Measurements from ENCODE around the gene SPARC. TPM values are rescaled to one million over a fixed set of nuclear protein-coding genes. Genes with fewer than 3 reads are reported as not detected.

Gene SPARC
- total RNA-seq, 1 experiment from 2014 or later = 1,361 TPM

DNA sequence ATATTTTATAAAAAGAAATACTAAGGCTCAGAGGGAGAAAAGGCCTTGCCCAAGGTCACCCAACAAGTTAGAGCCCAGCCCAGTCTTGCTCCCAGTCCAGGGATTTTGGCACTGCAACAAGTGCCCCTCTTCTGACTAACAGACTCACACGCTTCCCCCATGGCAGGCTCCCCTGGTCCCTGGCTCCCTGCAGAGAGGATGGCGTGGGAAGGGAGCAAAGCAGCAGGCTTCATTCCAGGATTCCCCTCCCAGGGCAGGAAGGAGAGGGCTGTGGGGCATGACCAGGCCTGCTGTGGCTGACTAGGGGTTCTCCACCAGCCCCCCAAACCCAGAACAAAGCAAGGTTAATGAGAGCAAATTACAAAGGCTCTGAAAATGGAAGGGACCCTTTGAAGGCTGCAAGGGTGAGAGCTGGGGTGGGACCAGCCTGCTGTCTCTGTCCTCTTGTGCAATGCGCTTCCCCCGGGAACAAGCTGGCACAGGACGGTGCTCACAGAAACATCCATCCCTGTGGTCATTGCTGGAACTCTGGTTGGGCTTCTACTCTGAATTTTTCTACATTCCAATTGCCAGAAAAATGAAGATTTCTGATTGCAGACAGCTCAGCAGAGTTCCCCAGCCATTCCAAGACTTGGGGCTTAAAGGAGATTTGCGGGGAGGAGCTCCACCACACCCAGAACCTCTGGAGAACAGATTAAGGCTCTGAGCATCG, 58.4 kb downstream of the SPARC start:
- no peaks in the 10 kb centered on the region for H3K36me3 ChIP-seq
- peak; percentile 88 for DNase-seq
- H3K4me3 ChIP-seq = no peak overlapping the region

DNA sequence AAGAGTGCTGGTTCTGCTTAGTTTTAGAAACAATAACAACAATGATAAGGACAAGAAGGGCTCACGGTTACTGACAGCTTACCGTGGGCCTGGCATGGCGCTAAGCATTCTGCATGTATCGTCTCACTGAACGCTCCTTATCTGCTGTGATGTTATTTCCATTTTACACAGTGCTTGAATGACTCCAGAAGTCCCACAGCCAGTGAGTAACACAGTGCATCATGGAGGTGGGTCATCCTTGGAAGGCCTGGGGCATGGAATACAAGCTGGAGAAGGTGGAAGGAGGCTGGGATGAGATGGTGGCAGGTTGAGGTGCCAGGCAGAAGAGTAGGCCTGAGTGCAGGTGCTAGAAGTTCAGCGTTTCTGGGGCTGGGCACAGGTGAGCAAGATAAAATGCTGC, 59.1 kb downstream of the SPARC start:
- Histone ChIP-seq H3K4me3 (no peak overlapping the region), H3K27me3 (peaks cover 4% of the 10 kb centered on the region; the same call in 1 of the 2 replicates), H3K9me3 (no peaks in the 10 kb centered on the region), H3K36me3 (no peaks in the 10 kb centered on the region)
- peak; percentile 42 for DNase-seq

More for the DNA sequence above, 58.4 kb downstream of the SPARC start:
- H3K27me3 ChIP-seq = peaks cover 4% of the 10 kb centered on the region; the same call in 1 of the 2 replicates
- H3K9me3 ChIP-seq = no peaks in the 10 kb centered on the region

DNA sequence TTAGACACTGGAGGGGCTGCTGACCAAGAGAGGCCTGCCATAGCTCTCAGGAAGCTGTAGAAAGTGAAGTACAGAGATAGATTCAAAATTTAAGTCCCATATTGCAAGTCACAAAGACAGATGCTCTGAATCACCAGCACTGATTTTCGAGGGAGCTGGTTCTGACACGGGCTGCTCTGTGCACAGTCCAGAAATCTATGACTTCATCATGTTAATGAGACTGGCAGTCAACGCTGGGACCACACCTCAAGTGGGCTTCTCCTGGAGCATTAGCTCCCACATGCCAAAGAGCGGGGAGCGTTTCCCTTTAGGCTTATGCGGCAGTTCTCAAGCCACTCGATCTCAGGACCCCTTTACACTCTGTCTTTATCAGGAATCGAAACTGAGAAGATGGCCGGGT, 61.4 kb downstream of the SPARC start:
- Histone ChIP-seq H3K36me3 (no peaks in the 10 kb centered on the region), H3K27me3 (peaks cover 8% of the 10 kb centered on the region; the same call in 1 of the 2 replicates), H3K9me3 (no peaks in the 10 kb centered on the region), H3K4me3 (no peak overlapping the region)
- DNase-seq = no peak

GRCh38 chr5:151624476-151624875, 62.2 kb downstream of the SPARC start:
- H3K4me3 ChIP-seq = no peak overlapping the region
- H3K27me3 ChIP-seq = peaks cover 8% of the 10 kb centered on the region; the same call in 1 of the 2 replicates
- H3K9me3 ChIP-seq = no peaks in the 10 kb centered on the region
- DNase-seq = no peak
- no peaks in the 10 kb centered on the region for H3K36me3 ChIP-seq

DNA sequence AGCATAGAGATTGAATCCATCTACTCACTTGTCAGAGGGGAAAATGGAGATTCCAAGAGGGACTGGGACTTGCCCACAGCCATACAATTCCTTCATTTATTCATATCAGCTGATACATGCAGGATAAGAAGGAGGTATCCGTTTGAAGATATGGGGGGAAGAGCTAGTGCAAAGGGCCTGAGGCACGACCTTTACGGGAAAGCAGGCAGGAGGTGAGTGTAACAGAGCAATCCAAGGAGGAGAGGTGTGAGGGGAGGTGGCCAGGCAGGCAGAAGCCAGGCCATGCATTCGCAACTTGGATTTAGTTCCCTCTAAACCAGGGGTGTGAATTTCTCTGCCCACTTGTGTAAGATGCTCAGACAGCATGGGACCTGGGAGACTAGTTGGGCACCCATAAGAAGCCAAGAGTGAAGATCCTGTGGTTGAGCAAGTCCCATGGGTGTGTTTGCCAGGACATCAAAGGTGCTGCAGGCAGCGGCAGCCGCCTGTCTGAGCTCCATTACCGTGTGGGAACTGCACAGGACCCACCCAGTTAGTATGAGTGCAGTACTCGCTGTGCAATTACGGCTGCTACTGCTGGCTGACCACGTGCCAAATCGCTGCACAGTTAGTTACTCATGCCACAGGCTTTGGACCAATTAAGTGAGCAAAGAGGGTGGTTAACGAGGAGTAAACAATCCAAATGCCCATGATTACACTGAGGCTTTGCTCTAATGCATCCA, 64.2 kb downstream of the SPARC start:
- H3K27me3 ChIP-seq = peaks cover 8% of the 10 kb centered on the region; the same call in 1 of the 2 replicates
- no peak overlapping the region for H3K4me3 ChIP-seq
- no peak for DNase-seq
- no peaks in the 10 kb centered on the region for H3K36me3 ChIP-seq
- H3K9me3 ChIP-seq = no peaks in the 10 kb centered on the region

DNA sequence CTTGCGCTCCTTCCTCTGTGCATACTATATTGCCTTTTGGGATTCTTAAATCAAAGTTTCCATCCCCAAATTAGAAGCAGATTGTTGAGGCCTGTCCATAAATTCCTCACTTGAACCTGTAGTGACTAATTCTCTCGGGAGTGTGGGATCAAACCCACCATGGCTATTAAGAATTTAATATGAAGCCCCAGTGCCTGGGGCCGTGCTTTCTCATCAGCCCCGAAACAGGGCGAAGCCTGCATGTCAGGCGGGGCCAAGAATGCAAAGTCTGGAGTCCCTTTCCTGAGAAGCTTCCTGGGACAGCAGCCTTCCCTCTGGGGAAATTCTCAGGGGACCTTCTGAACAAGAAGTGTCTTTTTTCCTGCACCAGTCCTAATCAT, 66.3 kb downstream of the SPARC start:
- Histone ChIP-seq H3K27me3 (peaks cover 8% of the 10 kb centered on the region; the same call in 1 of the 2 replicates), H3K9me3 (no peaks in the 10 kb centered on the region), H3K4me3 (no peak overlapping the region), H3K36me3 (no peaks in the 10 kb centered on the region)
- DNase-seq = no peak

DNA sequence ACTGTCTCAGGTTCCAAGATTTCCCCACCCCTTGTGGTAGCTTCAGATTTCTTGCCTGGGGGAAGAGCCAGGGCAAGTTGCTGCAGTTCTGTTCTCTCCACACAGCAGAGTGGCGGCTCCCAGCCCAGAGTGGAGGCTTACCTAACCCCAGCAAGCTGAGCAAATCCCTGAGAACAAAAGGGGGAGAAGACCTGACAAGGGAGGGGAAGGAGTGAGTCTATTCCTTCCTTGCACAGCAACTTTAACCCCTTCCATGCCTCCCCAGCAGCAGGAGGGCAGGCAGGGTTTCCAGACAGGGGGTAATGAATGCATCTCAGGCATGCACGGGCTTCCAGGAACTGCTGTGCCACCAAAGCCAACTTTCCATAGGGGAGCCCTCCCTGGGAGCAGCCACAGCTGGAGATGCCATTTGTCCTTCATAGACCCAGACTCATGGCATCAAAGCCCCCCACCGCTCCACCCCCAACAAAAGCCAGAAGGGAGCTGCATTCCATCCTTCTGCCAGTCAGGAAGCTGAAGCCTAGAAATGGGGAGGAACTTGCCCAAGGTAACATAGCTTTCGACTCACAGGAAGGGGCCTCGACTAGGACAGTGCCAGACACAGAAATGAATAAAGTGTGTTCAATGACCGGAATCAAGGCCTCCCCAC, 66.8 kb downstream of the SPARC start:
- DNase-seq = no peak
- Histone ChIP-seq H3K36me3 (no peaks in the 10 kb centered on the region), H3K4me3 (no peak overlapping the region), H3K9me3 (no peaks in the 10 kb centered on the region), H3K27me3 (peaks cover 6% of the 10 kb centered on the region; the same call in 1 of the 2 replicates)

DNA sequence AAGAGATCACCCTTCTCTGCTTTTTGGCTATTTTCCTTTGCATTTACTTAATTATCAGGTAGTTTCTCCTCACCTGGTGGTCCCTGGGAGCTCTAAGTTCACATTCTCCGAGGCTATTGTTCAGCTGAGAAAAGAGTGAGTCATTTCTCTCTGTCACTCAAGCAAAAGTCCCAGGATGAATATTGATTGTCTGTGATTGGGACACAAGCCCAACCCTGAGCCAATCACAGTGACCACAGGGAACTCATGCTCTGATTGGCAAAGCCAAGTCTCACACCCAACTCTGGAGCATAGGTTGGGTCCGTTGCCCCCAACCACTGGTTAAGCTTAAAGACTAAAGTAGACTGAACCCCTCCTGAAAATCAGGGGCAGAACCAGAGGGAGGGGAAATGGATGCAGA, 67.8 kb downstream of the SPARC start:
- no peak for DNase-seq
- H3K27me3 ChIP-seq = 0 out of 2 replicates have a peak, but pooled peaks cover 3% of the 10 kb centered on the region

DNA sequence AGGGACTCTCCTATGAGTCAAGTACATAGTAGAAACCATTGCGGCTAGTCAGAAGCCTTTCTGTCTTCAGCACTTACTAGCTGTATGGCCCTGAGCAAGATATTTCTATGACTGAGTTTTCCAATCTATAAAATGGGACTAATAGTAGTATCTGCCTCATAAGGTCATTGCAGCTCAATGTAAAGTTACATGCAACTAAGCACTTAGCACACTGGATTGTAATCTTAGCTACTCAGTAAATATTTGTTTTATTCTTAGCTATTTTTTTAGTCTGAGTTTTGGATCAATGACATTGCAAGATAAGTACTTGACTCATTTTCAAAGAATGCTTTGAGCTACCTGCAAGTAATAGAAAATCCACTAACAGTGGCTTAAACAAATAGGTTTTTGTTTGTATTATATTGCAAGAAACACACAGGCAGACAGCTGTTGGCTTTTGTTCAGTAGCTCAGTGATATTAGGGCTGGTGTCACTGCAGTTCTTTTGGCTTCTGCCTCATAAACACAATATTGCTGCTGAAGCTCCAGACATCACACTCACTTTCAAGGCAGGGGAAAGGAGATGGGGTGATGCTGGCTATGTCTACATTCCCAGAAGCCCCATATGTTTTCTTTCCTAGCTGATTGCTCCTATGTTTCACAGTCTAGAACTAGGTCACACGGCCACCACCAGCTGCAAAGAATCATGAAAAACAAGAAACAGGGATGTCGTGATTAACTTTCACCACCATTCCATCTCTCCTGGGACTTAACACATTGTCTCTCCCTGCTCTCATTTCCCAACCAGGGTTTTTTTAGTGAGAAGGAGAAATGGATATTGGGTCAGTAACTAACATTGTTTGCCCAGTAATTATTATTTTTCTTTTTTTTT, 68.6 kb downstream of the SPARC start:
- H3K36me3 ChIP-seq = no peaks in the 10 kb centered on the region
- DNase-seq = no peak

More for the DNA sequence above, 67.8 kb downstream of the SPARC start:
- Histone ChIP-seq H3K4me3 (no peak overlapping the region), H3K36me3 (no peaks in the 10 kb centered on the region), H3K9me3 (no peaks in the 10 kb centered on the region)

DNA sequence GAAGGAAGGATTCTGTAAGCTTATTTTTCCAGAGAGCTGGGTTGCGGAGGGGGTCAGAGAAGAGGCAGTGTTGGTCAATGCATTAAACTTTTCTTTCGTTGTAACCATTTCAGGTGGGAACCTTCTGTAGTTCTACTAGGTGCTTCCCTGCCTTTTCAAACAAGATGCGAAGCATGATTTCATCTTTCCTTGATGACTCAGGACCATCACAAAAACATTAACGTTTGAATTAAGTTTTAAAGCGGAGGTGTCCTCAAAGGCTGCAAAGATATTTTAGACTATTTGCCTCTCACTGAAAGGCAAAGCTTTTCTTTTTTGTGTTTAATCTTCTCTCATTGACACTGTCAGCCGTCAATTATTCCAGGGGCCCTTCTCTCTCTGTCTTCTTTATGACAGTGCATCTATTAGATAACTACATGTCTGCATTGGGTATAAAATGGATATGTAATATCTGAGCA, 69.3 kb downstream of the SPARC start:
- Histone ChIP-seq H3K4me3 (no peak overlapping the region), H3K27me3 (0 out of 2 replicates have a peak, but pooled peaks cover 2% of the 10 kb centered on the region), H3K36me3 (no peaks in the 10 kb centered on the region), H3K9me3 (no peaks in the 10 kb centered on the region)
- DNase-seq = no peak

More for the DNA sequence above, 68.6 kb downstream of the SPARC start:
- Histone ChIP-seq H3K27me3 (0 out of 2 replicates have a peak, but pooled peaks cover 3% of the 10 kb centered on the region), H3K9me3 (no peaks in the 10 kb centered on the region), H3K4me3 (no peak overlapping the region)

DNA sequence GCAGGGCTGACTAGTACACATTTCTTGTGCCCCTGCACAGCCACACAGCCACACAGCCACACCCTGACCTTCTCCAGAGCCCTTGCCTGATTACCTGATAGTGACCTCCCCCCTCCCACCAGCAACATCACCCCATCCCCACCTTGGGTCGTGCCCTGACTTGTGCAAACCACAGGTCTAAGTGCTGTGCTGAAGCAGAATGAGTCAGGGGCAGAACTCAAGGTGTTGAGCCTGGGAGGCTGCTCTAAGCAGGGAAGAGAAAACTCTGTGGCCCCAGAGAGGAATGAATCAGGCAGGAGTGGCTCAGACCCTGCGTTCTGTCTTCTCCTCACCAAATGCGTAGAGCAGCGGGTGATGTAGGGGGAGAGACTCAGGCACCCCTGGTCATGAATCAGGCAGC, 71.3 kb downstream of the SPARC start:
- DNase-seq = no peak
- Histone ChIP-seq H3K4me3 (no peak overlapping the region), H3K27me3 (no peaks in the 10 kb centered on the region), H3K36me3 (no peaks in the 10 kb centered on the region), H3K9me3 (no peaks in the 10 kb centered on the region)

DNA sequence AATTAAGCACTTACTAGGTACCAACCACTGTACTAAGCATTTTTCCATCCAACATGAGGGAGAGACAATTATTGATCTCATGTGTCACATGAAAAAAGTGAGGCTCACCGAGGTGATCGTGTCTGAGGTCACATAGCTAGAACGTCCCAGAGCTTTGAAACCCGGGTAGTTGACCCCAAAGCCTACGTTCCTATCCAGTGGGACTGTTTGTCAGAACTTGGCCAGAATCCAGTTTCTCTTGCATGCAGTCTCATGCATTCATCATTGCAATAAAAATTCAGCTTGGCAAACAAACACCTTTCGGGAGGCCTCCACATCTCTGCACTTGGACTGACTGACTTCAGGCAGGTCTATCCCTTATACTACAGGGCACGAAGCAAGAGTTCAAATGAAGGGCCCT, 72.2 kb downstream of the SPARC start:
- Histone ChIP-seq H3K27me3 (no peaks in the 10 kb centered on the region), H3K4me3 (no peak overlapping the region), H3K36me3 (no peaks in the 10 kb centered on the region), H3K9me3 (no peaks in the 10 kb centered on the region)
- DNase-seq = no peak

DNA sequence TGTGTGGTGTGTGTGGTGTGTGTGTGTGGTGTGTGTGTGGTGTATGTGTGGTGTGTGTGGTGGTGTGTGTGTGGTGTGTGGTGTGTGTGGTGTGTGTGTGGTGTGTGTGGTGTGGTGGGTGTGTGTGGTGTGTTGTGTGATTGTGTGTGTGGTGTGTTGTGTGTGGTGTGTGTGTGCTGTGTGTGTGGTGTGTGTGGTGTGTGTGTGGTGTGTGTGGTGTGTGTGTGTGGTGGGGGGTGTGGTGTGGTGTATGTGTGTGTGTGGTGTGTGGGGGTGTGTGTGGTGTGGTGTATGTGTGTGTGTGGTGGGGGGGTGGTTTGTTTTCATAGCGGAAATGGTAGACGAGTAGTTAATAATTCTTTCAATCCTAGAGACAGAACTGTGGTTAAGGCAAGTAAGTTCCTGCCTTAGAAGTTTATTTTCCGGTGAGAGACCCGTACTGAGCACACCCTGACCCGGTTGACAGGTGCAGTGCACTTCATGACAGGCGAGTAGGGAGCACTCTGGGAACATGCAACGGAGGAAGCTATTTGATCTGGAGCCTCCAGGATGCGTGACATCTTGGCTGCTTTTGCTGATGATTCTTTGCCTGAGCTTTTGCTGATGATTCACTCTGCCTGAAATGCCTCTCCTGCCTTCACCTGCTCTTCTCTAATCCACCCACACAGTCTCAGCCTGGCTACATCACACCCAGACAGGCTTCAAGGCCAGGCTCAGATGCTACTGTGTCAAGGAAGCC, 73.9 kb downstream of the SPARC start:
- no peak overlapping the region for H3K4me3 ChIP-seq
- no peaks in the 10 kb centered on the region for H3K9me3 ChIP-seq
- DNase-seq = no peak
- H3K36me3 ChIP-seq = no peaks in the 10 kb centered on the region
- 0 out of 2 replicates have a peak, but pooled peaks cover 3% of the 10 kb centered on the region for H3K27me3 ChIP-seq

DNA sequence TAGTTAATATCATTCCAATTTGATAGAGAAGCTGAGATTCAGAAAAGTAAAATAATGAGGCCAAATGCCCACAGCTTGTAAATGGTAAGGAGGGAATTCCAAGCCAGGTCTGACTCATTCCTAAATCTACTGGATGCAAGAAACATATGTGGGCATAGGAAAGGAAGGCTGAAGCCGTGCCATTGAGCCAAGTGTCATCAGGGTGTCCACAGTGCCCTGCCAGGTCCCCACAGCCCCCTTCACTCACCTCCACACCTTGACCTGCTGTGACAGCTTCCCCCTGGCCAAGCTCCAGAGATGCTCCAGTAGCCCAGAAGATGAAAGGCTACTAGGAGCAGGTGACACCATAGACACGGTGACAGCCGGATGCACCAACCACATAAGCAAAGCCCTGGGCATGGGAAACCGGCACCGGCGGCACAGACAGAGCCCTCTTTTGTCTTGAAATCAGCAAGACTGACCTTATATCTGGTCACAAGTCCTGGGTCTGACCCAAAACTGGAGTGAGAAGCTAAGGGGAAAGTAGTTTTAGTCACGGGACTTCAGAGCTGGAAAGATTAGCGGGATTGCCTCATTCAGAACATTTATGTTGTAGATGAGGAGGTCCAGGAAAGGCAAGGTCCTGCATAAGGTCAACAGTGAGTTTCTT, 75.5 kb downstream of the SPARC start:
- Histone ChIP-seq H3K9me3 (no peaks in the 10 kb centered on the region), H3K27me3 (peaks cover 4% of the 10 kb centered on the region), H3K36me3 (no peaks in the 10 kb centered on the region), H3K4me3 (no peak overlapping the region)
- no peak for DNase-seq
